ENCODE measurements around the gene PLOD3.

The PLOD3 gene

GRCh38 chr7:101238226-101239182 is 21.1 kb upstream of the PLOD3 start:
- no peak for DNase-seq (ENCODE audit: low read depth)

GRCh38 chr7:101237206-101238067 is 20.1 kb upstream of the PLOD3 start, which contains the start of gene CLDN15:
Gene CLDN15, minus strand, starts transcription at chr7:101237802. Its CDS starts 221 bp downstream, at chr7:101237581.
- no peak for DNase-seq (ENCODE audit: low read depth)

GRCh38 chr7:101236292-101236835 is 19.0 kb upstream of the PLOD3 start:
- no peak for DNase-seq (ENCODE audit: low read depth)

GRCh38 chr7:101235522-101235921 is 18.1 kb upstream of the PLOD3 start:
- DNase-seq (ENCODE audit: low read depth) = no peak

- DNase-seq (ENCODE audit: low read depth) = no peak
Measured at GRCh38 chr7:101235050-101235449, 17.7 kb upstream of the PLOD3 start.

GRCh38 chr7:101234636-101235035 is 17.3 kb upstream of the PLOD3 start:
- DNase-seq (ENCODE audit: low read depth) = no peak

- DNase-seq (ENCODE audit: low read depth) = no peak
Measured at GRCh38 chr7:101233907-101234547, 16.6 kb upstream of the PLOD3 start.

- no peak for DNase-seq (ENCODE audit: low read depth)
Measured at GRCh38 chr7:101232141-101232850, 14.9 kb upstream of the PLOD3 start.

- DNase-seq (ENCODE audit: low read depth) = no peak
Measured at GRCh38 chr7:101231644-101232043, 14.3 kb upstream of the PLOD3 start.

- no peak for DNase-seq (ENCODE audit: low read depth)
Measured at GRCh38 chr7:101226721-101227120, 9.3 kb upstream of the PLOD3 start.

GRCh38 chr7:101225650-101226049 is 8.3 kb upstream of the PLOD3 start:
- no peak for DNase-seq (ENCODE audit: low read depth)

GRCh38 chr7:101223528-101223927 is 6.1 kb upstream of the PLOD3 start:
- DNase-seq (ENCODE audit: low read depth) = no peak

- DNase-seq (ENCODE audit: low read depth) = no peak
Measured at GRCh38 chr7:101222275-101222830, 5.0 kb upstream of the PLOD3 start.

GRCh38 chr7:101220295-101220694 is 2.9 kb upstream of the PLOD3 start:
- DNase-seq (ENCODE audit: low read depth) = no peak

GRCh38 chr7:101218236-101219125 is 1.1 kb upstream of the PLOD3 start:
- no peak for DNase-seq (ENCODE audit: low read depth)

GRCh38 chr7:101216860-101217387 is 457 bp downstream of the PLOD3 start:
- no peak for DNase-seq (ENCODE audit: low read depth)

- no peak for DNase-seq (ENCODE audit: low read depth)
Measured at GRCh38 chr7:101216001-101216859, 1.2 kb downstream of the PLOD3 start.

- DNase-seq (ENCODE audit: low read depth) = no peak
Measured at GRCh38 chr7:101212014-101212413, 5.4 kb downstream of the PLOD3 start.

GRCh38 chr7:101211501-101211900 is 5.9 kb downstream of the PLOD3 start:
- DNase-seq (ENCODE audit: low read depth) = no peak

Data from stimulated activated CD8-positive, alpha-beta memory T cell treated with anti-CD3 and anti-CD28 coated beads, Interleukin-15, amount 100 ng/mL, for 24 hours (primary cell).